HG02642 (cell line): ENCODE data around the gene EFCAB8.
"Not testable (repeated sequence)": the region's sequence is repeated elsewhere in the genome, so short reads cannot be mapped to it uniquely, and the experiment has no call there.

ENCODE experiments used
- ATAC-seq: cut with Tn5 transposase; IDR thresholded peaks from one replicate; pipeline ENCODE4 v1.9.1; 2021; ENCODE audit warnings: mild to moderate bottlenecking; ENCODE audit not compliant: unreplicated experiment, poor library complexity

The EFCAB8 gene

GRCh38 chr20:32968478-32969241 lies 109.9 kb downstream of the EFCAB8 start:
- no peak for ATAC-seq

- no peak for ATAC-seq
Measured at GRCh38 chr20:32969356-32970114, 110.8 kb downstream of the EFCAB8 start.

GRCh38 chr20:32970115-32970972 lies 111.6 kb downstream of the EFCAB8 start:
- ATAC-seq = no peak

GRCh38 chr20:32970973-32971300 lies 112.2 kb downstream of the EFCAB8 start:
- ATAC-seq = no peak

GRCh38 chr20:32971703-32972161 lies 113.0 kb downstream of the EFCAB8 start:
- peak; percentile 28 for ATAC-seq

GRCh38 chr20:32972181-32973076 lies 113.7 kb downstream of the EFCAB8 start:
- peak; percentile 81 for ATAC-seq

GRCh38 chr20:32973077-32973717 lies 114.5 kb downstream of the EFCAB8 start:
- ATAC-seq = no peak

- not testable (repeated sequence) for ATAC-seq
Measured at GRCh38 chr20:32974204-32975064, 115.7 kb downstream of the EFCAB8 start.

- not testable (repeated sequence) for ATAC-seq
Measured at GRCh38 chr20:32975121-32975520, 116.4 kb downstream of the EFCAB8 start.

- ATAC-seq = no peak
Measured at GRCh38 chr20:32975698-32976674, 117.3 kb downstream of the EFCAB8 start.

- ATAC-seq = no peak
Measured at GRCh38 chr20:32976746-32977145, 118.0 kb downstream of the EFCAB8 start.

- ATAC-seq = no peak
Measured at GRCh38 chr20:32977281-32978008, 118.7 kb downstream of the EFCAB8 start.

GRCh38 chr20:32978009-32978335 lies 119.2 kb downstream of the EFCAB8 start:
- ATAC-seq = no peak

GRCh38 chr20:32979201-32979998 lies 120.7 kb downstream of the EFCAB8 start:
- no peak for ATAC-seq

GRCh38 chr20:32980131-32980941 lies 121.6 kb downstream of the EFCAB8 start:
- ATAC-seq = no peak
